ENCODE data around the gene AARSD1.
"Not testable (repeated sequence)": the region's sequence is repeated elsewhere in the genome, so short reads cannot be mapped to it uniquely, and the experiment has no call there.

Gene AARSD1

DNA sequence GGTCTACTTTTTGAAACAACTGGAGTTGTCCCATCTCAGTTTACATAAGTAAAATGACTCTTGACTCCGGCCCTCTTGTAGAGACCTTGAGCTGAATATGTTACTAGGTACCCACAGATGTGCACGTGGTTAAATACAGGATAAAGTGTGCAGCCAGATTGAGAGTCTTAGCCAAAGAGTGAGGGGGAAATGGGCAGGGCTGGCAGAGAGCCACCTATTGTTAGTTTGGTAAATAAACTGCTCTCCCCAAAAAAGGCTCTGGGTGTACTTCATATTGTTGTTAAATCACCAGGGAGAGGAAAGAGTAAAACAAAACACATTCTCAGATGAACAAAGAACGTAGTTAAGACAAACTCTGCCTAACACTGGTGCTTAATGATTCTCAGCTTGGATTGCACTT lies 43.3 kb downstream of the AARSD1 start:
- H3K4me3 ChIP-seq (ENCODE audit: low read length in 2 of 2) = no peak overlapping the region
- peaks cover 26 to 45% of the 10 kb centered on the region in 2 donors for H3K27me3 ChIP-seq (ENCODE audit: control insufficient read depth in 2 of 2, insufficient read depth in 2 of 2, low read length in 2 of 2)
- no peaks in the 10 kb centered on the region for H3K9me3 ChIP-seq (ENCODE audit: control insufficient read depth in 2 of 2, low read length in 2 of 2)
- no peaks in the 10 kb centered on the region for H3K36me3 ChIP-seq (ENCODE audit: control insufficient read depth in 2 of 2, insufficient read depth in 2 of 2, low read length in 2 of 2)
- H3K27ac ChIP-seq (ENCODE audit: low read depth in 2 of 2, low read length in 2 of 2) = no peak overlapping the region
- H3K4me1 ChIP-seq (ENCODE audit: control insufficient read depth in 2 of 2, insufficient read depth in 2 of 2, low read length in 2 of 2) = peaks cover 4 to 11% of the 10 kb centered on the region in 2 donors
- no peak overlapping the region for H3K9ac ChIP-seq (ENCODE audit: low read depth in 1 of 2, low read length in 2 of 2)

- Histone ChIP-seq H3K27ac (ENCODE audit: low read depth in 2 of 2, low read length in 2 of 2) (no peak overlapping the region), H3K9ac (ENCODE audit: low read depth in 1 of 2, low read length in 2 of 2) (no peak overlapping the region)
Measured at GRCh38 chr17:42920106-42920900, 44.0 kb downstream of the AARSD1 start.

DNA sequence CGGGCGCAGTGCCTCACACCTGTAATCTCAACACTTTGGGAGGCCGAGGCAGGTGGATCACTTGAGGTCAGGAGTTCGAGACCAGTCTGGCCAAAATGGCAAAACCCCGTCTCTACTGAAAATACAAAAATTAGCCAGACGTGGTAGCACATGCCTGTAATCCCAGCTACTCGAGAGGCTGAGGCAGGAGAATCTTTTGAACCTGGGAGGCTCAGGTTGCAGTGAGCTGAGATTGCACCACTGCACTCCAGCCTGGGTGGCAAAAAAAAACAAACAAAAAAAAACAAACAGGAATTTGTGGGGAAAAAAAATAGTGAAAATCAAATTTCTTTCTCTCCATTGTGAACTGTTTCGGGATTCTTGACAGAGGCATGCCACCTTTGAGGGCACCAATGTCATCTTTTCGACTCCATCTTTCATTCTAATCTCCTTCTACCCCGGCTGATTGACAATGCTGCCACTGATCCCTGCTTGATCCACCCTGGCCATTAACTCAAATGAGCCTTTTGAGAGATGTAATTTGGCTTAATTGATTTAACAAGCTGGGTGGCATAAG lies 44.7 kb downstream of the AARSD1 start:
- H3K27ac ChIP-seq (ENCODE audit: low read depth in 2 of 2, low read length in 2 of 2); H3K9me3 ChIP-seq (ENCODE audit: control insufficient read depth in 2 of 2, low read length in 2 of 2); H3K9ac ChIP-seq (ENCODE audit: low read depth in 1 of 2, low read length in 2 of 2); H3K36me3 ChIP-seq (ENCODE audit: control insufficient read depth in 2 of 2, insufficient read depth in 2 of 2, low read length in 2 of 2); H3K4me3 ChIP-seq (ENCODE audit: low read length in 2 of 2): not testable (repeated sequence)
- H3K4me1 ChIP-seq (ENCODE audit: control insufficient read depth in 2 of 2, insufficient read depth in 2 of 2, low read length in 2 of 2) = peaks cover 4 to 11% of the 10 kb centered on the region in 2 donors
- peaks cover 26 to 41% of the 10 kb centered on the region in 2 donors for H3K27me3 ChIP-seq (ENCODE audit: control insufficient read depth in 2 of 2, insufficient read depth in 2 of 2, low read length in 2 of 2)

More at GRCh38 chr17:42920106-42920900, 44.0 kb downstream of the AARSD1 start:
- H3K4me3 ChIP-seq (ENCODE audit: low read length in 2 of 2) = no peak overlapping the region
- peaks cover 4 to 11% of the 10 kb centered on the region in 2 donors for H3K4me1 ChIP-seq (ENCODE audit: control insufficient read depth in 2 of 2, insufficient read depth in 2 of 2, low read length in 2 of 2)
- H3K27me3 ChIP-seq (ENCODE audit: control insufficient read depth in 2 of 2, insufficient read depth in 2 of 2, low read length in 2 of 2) = peaks cover 26 to 45% of the 10 kb centered on the region in 2 donors
- no peaks in the 10 kb centered on the region for H3K36me3 ChIP-seq (ENCODE audit: control insufficient read depth in 2 of 2, insufficient read depth in 2 of 2, low read length in 2 of 2)
- H3K9me3 ChIP-seq (ENCODE audit: control insufficient read depth in 2 of 2, low read length in 2 of 2) = no peaks in the 10 kb centered on the region

- H3K9me3 ChIP-seq (ENCODE audit: control insufficient read depth in 2 of 2, low read length in 2 of 2) = no peaks in the 10 kb centered on the region
- peaks cover 4 to 11% of the 10 kb centered on the region in 2 donors for H3K4me1 ChIP-seq (ENCODE audit: control insufficient read depth in 2 of 2, insufficient read depth in 2 of 2, low read length in 2 of 2)
- peaks cover 26 to 41% of the 10 kb centered on the region in 2 donors for H3K27me3 ChIP-seq (ENCODE audit: control insufficient read depth in 2 of 2, insufficient read depth in 2 of 2, low read length in 2 of 2)
- H3K9ac ChIP-seq (ENCODE audit: low read depth in 1 of 2, low read length in 2 of 2) = no peak overlapping the region
- no peaks in the 10 kb centered on the region for H3K36me3 ChIP-seq (ENCODE audit: control insufficient read depth in 2 of 2, insufficient read depth in 2 of 2, low read length in 2 of 2)
- H3K27ac ChIP-seq (ENCODE audit: low read depth in 2 of 2, low read length in 2 of 2) = no peak overlapping the region
- no peak overlapping the region for H3K4me3 ChIP-seq (ENCODE audit: low read length in 2 of 2)
Measured at GRCh38 chr17:42918902-42919521, 45.2 kb downstream of the AARSD1 start.

DNA sequence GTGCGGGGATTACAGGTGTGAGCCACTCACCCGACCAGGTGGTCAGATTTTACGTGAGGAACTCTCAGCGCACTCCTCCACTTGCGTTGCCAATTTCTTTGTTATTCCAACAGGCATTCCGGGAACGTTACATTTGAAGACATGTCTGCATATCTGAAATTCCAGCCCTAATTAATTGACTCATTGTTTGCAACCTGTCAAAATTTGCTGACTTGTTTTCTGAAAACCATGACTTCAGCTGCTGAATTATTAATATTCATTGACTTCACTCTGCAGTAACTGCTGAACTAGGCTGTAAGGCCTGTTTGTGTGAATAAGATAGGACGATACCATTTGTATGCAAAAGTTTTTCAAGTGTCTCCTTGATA lies 47.0 kb downstream of the AARSD1 start:
- H3K9me3 ChIP-seq (ENCODE audit: control insufficient read depth in 2 of 2, low read length in 2 of 2) = no peaks in the 10 kb centered on the region

GRCh38 chr17:42916388-42917235 lies 47.6 kb downstream of the AARSD1 start:
- Histone ChIP-seq H3K4me1 (ENCODE audit: control insufficient read depth in 2 of 2, insufficient read depth in 2 of 2, low read length in 2 of 2) (peaks cover 4 to 11% of the 10 kb centered on the region in 2 donors), H3K27me3 (ENCODE audit: control insufficient read depth in 2 of 2, insufficient read depth in 2 of 2, low read length in 2 of 2) (peaks cover 22 to 33% of the 10 kb centered on the region in 2 donors)
- H3K36me3 ChIP-seq (ENCODE audit: control insufficient read depth in 2 of 2, insufficient read depth in 2 of 2, low read length in 2 of 2); H3K27ac ChIP-seq (ENCODE audit: low read depth in 2 of 2, low read length in 2 of 2); H3K4me3 ChIP-seq (ENCODE audit: low read length in 2 of 2); H3K9me3 ChIP-seq (ENCODE audit: control insufficient read depth in 2 of 2, low read length in 2 of 2); H3K9ac ChIP-seq (ENCODE audit: low read depth in 1 of 2, low read length in 2 of 2): not testable (repeated sequence)

More for the DNA sequence above, 47.0 kb downstream of the AARSD1 start:
- no peak overlapping the region for H3K27ac ChIP-seq (ENCODE audit: low read depth in 2 of 2, low read length in 2 of 2)
- no peaks in the 10 kb centered on the region for H3K36me3 ChIP-seq (ENCODE audit: control insufficient read depth in 2 of 2, insufficient read depth in 2 of 2, low read length in 2 of 2)
- H3K27me3 ChIP-seq (ENCODE audit: control insufficient read depth in 2 of 2, insufficient read depth in 2 of 2, low read length in 2 of 2) = peaks cover 22 to 34% of the 10 kb centered on the region in 2 donors
- H3K4me3 ChIP-seq (ENCODE audit: low read length in 2 of 2) = no peak overlapping the region
- H3K4me1 ChIP-seq (ENCODE audit: control insufficient read depth in 2 of 2, insufficient read depth in 2 of 2, low read length in 2 of 2) = peaks cover 4 to 11% of the 10 kb centered on the region in 2 donors
- H3K9ac ChIP-seq (ENCODE audit: low read depth in 1 of 2, low read length in 2 of 2) = no peak overlapping the region

- not testable (repeated sequence) for H3K4me3 ChIP-seq (ENCODE audit: low read length in 2 of 2); H3K27ac ChIP-seq (ENCODE audit: low read depth in 2 of 2, low read length in 2 of 2); H3K9me3 ChIP-seq (ENCODE audit: control insufficient read depth in 2 of 2, low read length in 2 of 2); H3K9ac ChIP-seq (ENCODE audit: low read depth in 1 of 2, low read length in 2 of 2); H3K36me3 ChIP-seq (ENCODE audit: control insufficient read depth in 2 of 2, insufficient read depth in 2 of 2, low read length in 2 of 2)
- H3K4me1 ChIP-seq (ENCODE audit: control insufficient read depth in 2 of 2, insufficient read depth in 2 of 2, low read length in 2 of 2) = peaks cover 4 to 11% of the 10 kb centered on the region in 2 donors
- peaks cover 24 to 25% of the 10 kb centered on the region in 2 donors for H3K27me3 ChIP-seq (ENCODE audit: control insufficient read depth in 2 of 2, insufficient read depth in 2 of 2, low read length in 2 of 2)
Measured at GRCh38 chr17:42915288-42915687, 49.0 kb downstream of the AARSD1 start.

GRCh38 chr17:42913981-42914617 lies 50.2 kb downstream of the AARSD1 start:
- H3K36me3 ChIP-seq (ENCODE audit: control insufficient read depth in 2 of 2, insufficient read depth in 2 of 2, low read length in 2 of 2) = no peaks in the 10 kb centered on the region
- H3K4me1 ChIP-seq (ENCODE audit: control insufficient read depth in 2 of 2, insufficient read depth in 2 of 2, low read length in 2 of 2) = peaks cover under 1 to 7% of the 10 kb centered on the region in 2 donors
- peaks cover 19 to 24% of the 10 kb centered on the region in 2 donors for H3K27me3 ChIP-seq (ENCODE audit: control insufficient read depth in 2 of 2, insufficient read depth in 2 of 2, low read length in 2 of 2)
- H3K9ac ChIP-seq (ENCODE audit: low read depth in 1 of 2, low read length in 2 of 2) = no peak overlapping the region
- no peak overlapping the region for H3K27ac ChIP-seq (ENCODE audit: low read depth in 2 of 2, low read length in 2 of 2)
- no peak overlapping the region for H3K4me3 ChIP-seq (ENCODE audit: low read length in 2 of 2)
- no peaks in the 10 kb centered on the region for H3K9me3 ChIP-seq (ENCODE audit: control insufficient read depth in 2 of 2, low read length in 2 of 2)

DNA sequence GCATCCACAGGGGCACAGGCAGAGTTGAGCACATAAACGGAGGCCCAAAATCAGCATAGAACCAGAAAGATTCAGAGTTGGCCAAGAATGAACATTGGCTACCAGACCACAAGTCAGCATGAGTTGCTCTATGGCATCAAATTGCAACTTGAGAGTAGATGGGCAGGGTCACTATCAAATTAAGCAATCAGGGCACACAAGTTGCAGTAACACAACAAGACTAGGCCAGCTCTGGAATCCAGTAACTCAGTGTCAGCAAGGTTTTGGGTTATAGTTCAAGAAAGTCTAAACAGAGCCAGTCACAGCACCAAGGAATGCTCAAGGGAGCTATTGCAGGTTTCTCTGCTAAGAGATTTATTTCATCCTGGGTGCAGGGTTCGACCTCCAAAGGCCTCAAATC lies 50.7 kb downstream of the AARSD1 start:
- H3K9ac ChIP-seq (ENCODE audit: low read depth in 1 of 2, low read length in 2 of 2) = no peak overlapping the region
- H3K36me3 ChIP-seq (ENCODE audit: control insufficient read depth in 2 of 2, insufficient read depth in 2 of 2, low read length in 2 of 2) = no peaks in the 10 kb centered on the region
- no peaks in the 10 kb centered on the region for H3K9me3 ChIP-seq (ENCODE audit: control insufficient read depth in 2 of 2, low read length in 2 of 2)
- no peak overlapping the region for H3K4me3 ChIP-seq (ENCODE audit: low read length in 2 of 2)
- H3K27me3 ChIP-seq (ENCODE audit: control insufficient read depth in 2 of 2, insufficient read depth in 2 of 2, low read length in 2 of 2) = peaks cover 20 to 24% of the 10 kb centered on the region in 2 donors
- H3K27ac ChIP-seq (ENCODE audit: low read depth in 2 of 2, low read length in 2 of 2) = no peak overlapping the region
- H3K4me1 ChIP-seq (ENCODE audit: control insufficient read depth in 2 of 2, insufficient read depth in 2 of 2, low read length in 2 of 2) = peaks cover 0 to under 1% of the 10 kb centered on the region in 2 donors

Measured in mucosa of rectum (tissue), 2 donors.